GM12878 (cell line): ENCODE data around the gene MB. TPM values are rescaled to one million over a fixed set of nuclear protein-coding genes. Genes with fewer than 3 reads are reported as not detected.

Source experiments
- CBFB ChIP-seq: IDR thresholded peaks from 2 replicates; pipeline ENCODE4 v1.6.1; 2016; ENCODE audit warnings: antibody characterized with exemption, low read depth
- CHD4 ChIP-seq: fragments of 200-600 bp; sonication (generic); IDR thresholded peaks from 2 replicates; pipeline ENCODE4 v1.6.1; 2016; ENCODE audit warnings: mild to moderate bottlenecking
- HDAC6 ChIP-seq: fragments of 200-600 bp; sonication (generic); IDR thresholded peaks from one replicate; pipeline ENCODE4 v1.8.0; 2017; ENCODE audit warnings: antibody characterized with exemption; ENCODE audit not compliant: unreplicated experiment
- NFIC ChIP-seq: IDR thresholded peaks from 2 replicates; pipeline ENCODE4 v1.6.1; 2012; ENCODE audit warnings: low read depth, mild to moderate bottlenecking, inconsistent platforms, low read length, moderate library complexity
- NFYA ChIP-seq: IDR thresholded peaks from 2 replicates; pipeline ENCODE4 v1.6.1; 2011; ENCODE audit warnings: low read depth, mild to moderate bottlenecking, low read length, improper control_type of control experiment, borderline replicate concordance
- POLR2A ChIP-seq: IDR thresholded peaks from 2 replicates; pipeline ENCODE4 v1.6.1; 2011; ENCODE audit warnings: low read depth, mild to moderate bottlenecking, low read length
- RELA ChIP-seq: fragments of 450-650 bp; IDR thresholded peaks from 2 replicates; pipeline ENCODE4 v1.8.0; 2014; ENCODE audit warnings: borderline replicate concordance; ENCODE audit not compliant: partially characterized antibody
- SPI1 ChIP-seq: IDR thresholded peaks from 2 replicates; pipeline ENCODE4 v1.6.1; 2011; ENCODE audit warnings: low read depth, mild to moderate bottlenecking, low read length, moderate library complexity, borderline replicate concordance; ENCODE audit not compliant: insufficient read depth
- TAF1 ChIP-seq: IDR thresholded peaks from 2 replicates; pipeline ENCODE4 v1.6.1; 2011; ENCODE audit warnings: mild to moderate bottlenecking, low read depth, low read length, borderline replicate concordance
- polyA plus RNA-seq, 11 experiments: library from polyadenylated mRNA; depleted of rRNA in 4 of 11; unstranded in 6 of 11; stranded (reverse) in 5 of 11; fragments of >200 nt; fragmentation: Nextera tagmentation in 4 of 11; fragmentation: Illumina TruSeq in 1 of 11; extraction: Ambion mirVana in 4 of 11; extraction: Trizol in 1 of 11; gene quantifications; 1 replicate in 1 of 11; 2 replicates in 10 of 11; pipeline versions ENCODE4 v1.2.1 to v1.2.3, GENCODE V29; 2011 to 2016; ENCODE audit warnings: inconsistent platforms in 2 of 11, missing spikeins in 2 of 11, low read depth in 1 of 11
- total RNA-seq, 4 experiments: library from RNA; depleted of rRNA in 3 of 4; stranded (reverse); fragments of >200 nt in 3 of 4; fragmentation: Illumina TruSeq in 1 of 4; extraction: Trizol in 1 of 4; gene quantifications; 2 replicates each; pipeline versions ENCODE4 v1.2.1 to v1.2.3, GENCODE V29; 2013 to 2021
- TF ChIP-seq, protein P1 (sequence below): IDR thresholded peaks from 2 replicates; pipeline ENCODE4 v1.6.1; 2011; ENCODE audit warnings: borderline replicate concordance, low read depth, mild to moderate bottlenecking, moderate library complexity, mixed read lengths, low read length; ENCODE audit not compliant: insufficient read depth; ENCODE audit errors: extremely low read length
- TF ChIP-seq, protein P2 (sequence below): fragments of 450-650 bp; IDR thresholded peaks from 2 replicates; pipeline ENCODE4 v1.6.1; 2017; ENCODE audit warnings: antibody characterized with exemption, mild to moderate bottlenecking, moderate library complexity
- TF ChIP-seq, protein P3 (sequence below): fragments of 450-650 bp; formaldehyde crosslinking; IDR thresholded peaks from 2 replicates; pipeline ENCODE4 v1.4.0; 2020; ENCODE audit warnings: mild to moderate bottlenecking, moderate library complexity
- TF ChIP-seq, protein P4 (sequence below): fragments of 450-650 bp; IDR thresholded peaks from 2 replicates; pipeline ENCODE4 v1.6.1; 2018; ENCODE audit warnings: mild to moderate bottlenecking, low read depth, moderate library complexity; ENCODE audit not compliant: partially characterized antibody
- TF ChIP-seq, protein P5 (sequence below): IDR thresholded peaks from 2 replicates; pipeline ENCODE4 v1.6.1; 2011; ENCODE audit warnings: low read depth, low read length, improper control_type of control experiment, borderline replicate concordance

Gene MB
- total and polyA plus RNA-seq, 10 of the 15 experiments (the other 5 are each of a cell fraction or from before 2014, with no cell fraction given), result 0.09 to 0.41 (median 0.23) TPM; not detected in 3

DNA sequence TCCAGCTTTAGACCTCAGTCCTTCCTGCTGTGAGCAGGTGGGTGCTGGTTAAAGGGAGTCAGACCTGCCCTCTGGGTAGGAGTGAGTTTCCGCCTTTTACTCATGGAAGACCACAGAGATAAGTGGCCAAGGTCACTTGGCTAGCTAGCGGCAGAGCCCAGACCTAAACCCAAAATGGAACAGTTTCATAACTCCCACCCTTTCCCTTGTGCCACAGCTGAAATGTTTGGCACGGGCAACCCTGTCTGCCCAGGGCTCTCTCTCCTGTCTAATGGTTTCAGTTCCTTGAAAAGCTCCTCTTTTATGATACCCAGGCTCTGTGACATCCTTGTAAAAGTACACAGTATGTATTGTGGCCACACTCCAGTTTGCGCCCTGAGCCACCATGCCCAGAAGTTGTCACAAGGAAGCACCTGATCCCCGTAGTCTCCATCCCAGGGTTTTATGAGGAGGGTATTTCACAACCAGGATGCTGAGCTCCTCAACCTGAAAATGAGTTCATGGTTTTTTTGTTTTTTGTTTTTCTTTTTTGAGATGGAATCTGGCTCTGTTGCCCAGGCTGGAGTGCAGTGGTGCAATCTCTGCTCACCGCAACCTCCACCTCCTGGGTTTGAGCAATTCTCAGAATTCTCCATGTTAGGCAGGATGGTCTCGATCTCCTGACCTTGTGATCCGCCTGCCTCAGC is 5.1 kb downstream of the MB start (continued):
- TF ChIP-seq, protein P1, sequence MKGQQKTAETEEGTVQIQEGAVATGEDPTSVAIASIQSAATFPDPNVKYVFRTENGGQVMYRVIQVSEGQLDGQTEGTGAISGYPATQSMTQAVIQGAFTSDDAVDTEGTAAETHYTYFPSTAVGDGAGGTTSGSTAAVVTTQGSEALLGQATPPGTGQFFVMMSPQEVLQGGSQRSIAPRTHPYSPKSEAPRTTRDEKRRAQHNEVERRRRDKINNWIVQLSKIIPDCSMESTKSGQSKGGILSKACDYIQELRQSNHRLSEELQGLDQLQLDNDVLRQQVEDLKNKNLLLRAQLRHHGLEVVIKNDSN, result no peak
- TF ChIP-seq CHD4, result no peak
- TF ChIP-seq, protein P2, sequence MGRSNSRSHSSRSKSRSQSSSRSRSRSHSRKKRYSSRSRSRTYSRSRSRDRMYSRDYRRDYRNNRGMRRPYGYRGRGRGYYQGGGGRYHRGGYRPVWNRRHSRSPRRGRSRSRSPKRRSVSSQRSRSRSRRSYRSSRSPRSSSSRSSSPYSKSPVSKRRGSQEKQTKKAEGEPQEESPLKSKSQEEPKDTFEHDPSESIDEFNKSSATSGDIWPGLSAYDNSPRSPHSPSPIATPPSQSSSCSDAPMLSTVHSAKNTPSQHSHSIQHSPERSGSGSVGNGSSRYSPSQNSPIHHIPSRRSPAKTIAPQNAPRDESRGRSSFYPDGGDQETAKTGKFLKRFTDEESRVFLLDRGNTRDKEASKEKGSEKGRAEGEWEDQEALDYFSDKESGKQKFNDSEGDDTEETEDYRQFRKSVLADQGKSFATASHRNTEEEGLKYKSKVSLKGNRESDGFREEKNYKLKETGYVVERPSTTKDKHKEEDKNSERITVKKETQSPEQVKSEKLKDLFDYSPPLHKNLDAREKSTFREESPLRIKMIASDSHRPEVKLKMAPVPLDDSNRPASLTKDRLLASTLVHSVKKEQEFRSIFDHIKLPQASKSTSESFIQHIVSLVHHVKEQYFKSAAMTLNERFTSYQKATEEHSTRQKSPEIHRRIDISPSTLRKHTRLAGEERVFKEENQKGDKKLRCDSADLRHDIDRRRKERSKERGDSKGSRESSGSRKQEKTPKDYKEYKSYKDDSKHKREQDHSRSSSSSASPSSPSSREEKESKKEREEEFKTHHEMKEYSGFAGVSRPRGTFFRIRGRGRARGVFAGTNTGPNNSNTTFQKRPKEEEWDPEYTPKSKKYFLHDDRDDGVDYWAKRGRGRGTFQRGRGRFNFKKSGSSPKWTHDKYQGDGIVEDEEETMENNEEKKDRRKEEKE, result no peak
- TF ChIP-seq NFIC, result 0 out of 2 replicates have a peak, but pooled peaks have one; percentile 22
- TF ChIP-seq, protein P3, sequence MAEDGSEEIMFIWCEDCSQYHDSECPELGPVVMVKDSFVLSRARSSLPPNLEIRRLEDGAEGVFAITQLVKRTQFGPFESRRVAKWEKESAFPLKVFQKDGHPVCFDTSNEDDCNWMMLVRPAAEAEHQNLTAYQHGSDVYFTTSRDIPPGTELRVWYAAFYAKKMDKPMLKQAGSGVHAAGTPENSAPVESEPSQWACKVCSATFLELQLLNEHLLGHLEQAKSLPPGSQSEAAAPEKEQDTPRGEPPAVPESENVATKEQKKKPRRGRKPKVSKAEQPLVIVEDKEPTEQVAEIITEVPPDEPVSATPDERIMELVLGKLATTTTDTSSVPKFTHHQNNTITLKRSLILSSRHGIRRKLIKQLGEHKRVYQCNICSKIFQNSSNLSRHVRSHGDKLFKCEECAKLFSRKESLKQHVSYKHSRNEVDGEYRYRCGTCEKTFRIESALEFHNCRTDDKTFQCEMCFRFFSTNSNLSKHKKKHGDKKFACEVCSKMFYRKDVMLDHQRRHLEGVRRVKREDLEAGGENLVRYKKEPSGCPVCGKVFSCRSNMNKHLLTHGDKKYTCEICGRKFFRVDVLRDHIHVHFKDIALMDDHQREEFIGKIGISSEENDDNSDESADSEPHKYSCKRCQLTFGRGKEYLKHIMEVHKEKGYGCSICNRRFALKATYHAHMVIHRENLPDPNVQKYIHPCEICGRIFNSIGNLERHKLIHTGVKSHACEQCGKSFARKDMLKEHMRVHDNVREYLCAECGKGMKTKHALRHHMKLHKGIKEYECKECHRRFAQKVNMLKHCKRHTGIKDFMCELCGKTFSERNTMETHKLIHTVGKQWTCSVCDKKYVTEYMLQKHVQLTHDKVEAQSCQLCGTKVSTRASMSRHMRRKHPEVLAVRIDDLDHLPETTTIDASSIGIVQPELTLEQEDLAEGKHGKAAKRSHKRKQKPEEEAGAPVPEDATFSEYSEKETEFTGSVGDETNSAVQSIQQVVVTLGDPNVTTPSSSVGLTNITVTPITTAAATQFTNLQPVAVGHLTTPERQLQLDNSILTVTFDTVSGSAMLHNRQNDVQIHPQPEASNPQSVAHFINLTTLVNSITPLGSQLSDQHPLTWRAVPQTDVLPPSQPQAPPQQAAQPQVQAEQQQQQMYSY (CRISPR knock-in tag), result no peak
- no peak for TF ChIP-seq TAF1
- TF ChIP-seq HDAC6, result no peak
- TF ChIP-seq, protein P4, sequence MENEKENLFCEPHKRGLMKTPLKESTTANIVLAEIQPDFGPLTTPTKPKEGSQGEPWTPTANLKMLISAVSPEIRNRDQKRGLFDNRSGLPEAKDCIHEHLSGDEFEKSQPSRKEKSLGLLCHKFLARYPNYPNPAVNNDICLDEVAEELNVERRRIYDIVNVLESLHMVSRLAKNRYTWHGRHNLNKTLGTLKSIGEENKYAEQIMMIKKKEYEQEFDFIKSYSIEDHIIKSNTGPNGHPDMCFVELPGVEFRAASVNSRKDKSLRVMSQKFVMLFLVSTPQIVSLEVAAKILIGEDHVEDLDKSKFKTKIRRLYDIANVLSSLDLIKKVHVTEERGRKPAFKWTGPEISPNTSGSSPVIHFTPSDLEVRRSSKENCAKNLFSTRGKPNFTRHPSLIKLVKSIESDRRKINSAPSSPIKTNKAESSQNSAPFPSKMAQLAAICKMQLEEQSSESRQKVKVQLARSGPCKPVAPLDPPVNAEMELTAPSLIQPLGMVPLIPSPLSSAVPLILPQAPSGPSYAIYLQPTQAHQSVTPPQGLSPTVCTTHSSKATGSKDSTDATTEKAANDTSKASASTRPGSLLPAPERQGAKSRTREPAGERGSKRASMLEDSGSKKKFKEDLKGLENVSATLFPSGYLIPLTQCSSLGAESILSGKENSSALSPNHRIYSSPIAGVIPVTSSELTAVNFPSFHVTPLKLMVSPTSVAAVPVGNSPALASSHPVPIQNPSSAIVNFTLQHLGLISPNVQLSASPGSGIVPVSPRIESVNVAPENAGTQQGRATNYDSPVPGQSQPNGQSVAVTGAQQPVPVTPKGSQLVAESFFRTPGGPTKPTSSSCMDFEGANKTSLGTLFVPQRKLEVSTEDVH, result no peak
- TF ChIP-seq NFYA, result no peak
- TF ChIP-seq, protein P5, sequence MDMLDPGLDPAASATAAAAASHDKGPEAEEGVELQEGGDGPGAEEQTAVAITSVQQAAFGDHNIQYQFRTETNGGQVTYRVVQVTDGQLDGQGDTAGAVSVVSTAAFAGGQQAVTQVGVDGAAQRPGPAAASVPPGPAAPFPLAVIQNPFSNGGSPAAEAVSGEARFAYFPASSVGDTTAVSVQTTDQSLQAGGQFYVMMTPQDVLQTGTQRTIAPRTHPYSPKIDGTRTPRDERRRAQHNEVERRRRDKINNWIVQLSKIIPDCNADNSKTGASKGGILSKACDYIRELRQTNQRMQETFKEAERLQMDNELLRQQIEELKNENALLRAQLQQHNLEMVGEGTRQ, result no peak
- no peak for TF ChIP-seq POLR2A
- TF ChIP-seq RELA, result no peak
- peak; percentile 49 for TF ChIP-seq SPI1
- no peak for TF ChIP-seq CBFB
